Hematopoietic multipotent progenitor cell treated with erythropoietin and hydrocortisone succinate and interleukin-3 and kit ligand, for 8 days (in vitro differentiated cells): ENCODE measurements around the gene GDF10.

ENCODE experiments used
- DNase-seq: peaks from one replicate; pipeline ENCODE4 v3.0.0-alpha.2; 2015

GDF10 gene

GRCh38 chr10:47358457-47358856, 58.5 kb downstream of the GDF10 start:
- DNase-seq = no peak

GRCh38 chr10:47359101-47359500, 59.1 kb downstream of the GDF10 start:
- no peak for DNase-seq

- DNase-seq = no peak
Measured at GRCh38 chr10:47359626-47360418, 59.8 kb downstream of the GDF10 start.

GRCh38 chr10:47360419-47361040, 60.5 kb downstream of the GDF10 start:
- DNase-seq = no peak

- peak; percentile 41 for DNase-seq
Measured at GRCh38 chr10:47361293-47361692, 61.3 kb downstream of the GDF10 start.

- DNase-seq = no peak
Measured at GRCh38 chr10:47362199-47362598, 62.2 kb downstream of the GDF10 start.
